DOHH2 (cell line): ENCODE data around the gene STX17.

Source experiments
- H3F3A ChIP-seq: fragments of 200-600 bp; sonication (generic), shearing (Covaris generic); 2 replicates; pipeline ENCODE4 v1.6.0; 2016; ENCODE audit warnings: antibody characterized with exemption, mild to moderate bottlenecking; ENCODE audit not compliant: control insufficient read depth, insufficient read depth
- H3K27ac ChIP-seq: fragments of 200-600 bp; sonication (generic); 2 replicates; pipeline ENCODE4 v1.5.1; 2014; ENCODE audit warnings: low read depth, mild to moderate bottlenecking, low read length, moderate library complexity
- H3K27me3 ChIP-seq: fragments of 200-600 bp; sonication (generic); 2 replicates; pipeline ENCODE4 v1.6.1; 2014; ENCODE audit warnings: mild to moderate bottlenecking, low read length, mixed read lengths; ENCODE audit not compliant: control insufficient read depth
- H3K36me3 ChIP-seq: fragments of 200-600 bp; sonication (generic); 2 replicates; pipeline ENCODE4 v1.6.1; 2014; ENCODE audit warnings: mild to moderate bottlenecking, low read length, moderate library complexity, mixed read lengths; ENCODE audit not compliant: control insufficient read depth
- H3K4me1 ChIP-seq: fragments of 200-600 bp; sonication (generic); 2 replicates; pipeline ENCODE4 v1.6.1; 2014; ENCODE audit warnings: mild to moderate bottlenecking, low read length, mixed read lengths; ENCODE audit not compliant: control insufficient read depth
- H3K4me2 ChIP-seq: fragments of 200-600 bp; sonication (generic); 2 replicates; pipeline ENCODE4 v1.6.0; 2014; ENCODE audit warnings: mild to moderate bottlenecking, low read length, moderate library complexity
- H3K4me3 ChIP-seq: fragments of 200-600 bp; sonication (generic); 2 replicates; pipeline ENCODE4 v1.5.1; 2014; ENCODE audit warnings: mild to moderate bottlenecking, low read length, mixed read lengths
- H3K79me2 ChIP-seq: fragments of 200-600 bp; sonication (generic); 2 replicates; pipeline ENCODE4 v1.6.1; 2014; ENCODE audit warnings: mild to moderate bottlenecking, low read length, mixed read lengths; ENCODE audit not compliant: control insufficient read depth
- H3K9me2 ChIP-seq: fragments of 200-600 bp; sonication (generic); replicated peaks from 2 replicates; pipeline ENCODE4 v1.6.1; 2014; ENCODE audit warnings: mild to moderate bottlenecking, low read length, mixed read lengths; ENCODE audit not compliant: control insufficient read depth
- H3K9me3 ChIP-seq: fragments of 200-600 bp; sonication (generic); 2 replicates; pipeline ENCODE4 v1.6.1; 2014; ENCODE audit warnings: antibody characterized with exemption, low read length, mixed read lengths; ENCODE audit not compliant: control insufficient read depth, insufficient read depth
- H4K20me1 ChIP-seq: fragments of 200-600 bp; sonication (generic); 2 replicates; pipeline ENCODE4 v1.6.0; 2014; ENCODE audit warnings: low read depth, mild to moderate bottlenecking, antibody characterized with exemption, low read length, moderate library complexity; ENCODE audit not compliant: control insufficient read depth, insufficient read depth
- EZH2phosphoT487 ChIP-seq: fragments of 200-600 bp; sonication (generic); IDR thresholded peaks from 2 replicates; pipeline ENCODE4 v1.6.1; 2017; ENCODE audit warnings: borderline replicate concordance, mild to moderate bottlenecking, antibody characterized with exemption, low read length, moderate library complexity, mixed read lengths
- TF ChIP-seq, protein P1 (sequence below): fragments of 200-600 bp; sonication (generic); IDR thresholded peaks from one replicate; pipeline ENCODE4 v1.5.1; 2014; ENCODE audit warnings: antibody characterized with exemption, mild to moderate bottlenecking, low read depth, low read length; ENCODE audit not compliant: poor library complexity, severe bottlenecking

STX17 gene

DNA sequence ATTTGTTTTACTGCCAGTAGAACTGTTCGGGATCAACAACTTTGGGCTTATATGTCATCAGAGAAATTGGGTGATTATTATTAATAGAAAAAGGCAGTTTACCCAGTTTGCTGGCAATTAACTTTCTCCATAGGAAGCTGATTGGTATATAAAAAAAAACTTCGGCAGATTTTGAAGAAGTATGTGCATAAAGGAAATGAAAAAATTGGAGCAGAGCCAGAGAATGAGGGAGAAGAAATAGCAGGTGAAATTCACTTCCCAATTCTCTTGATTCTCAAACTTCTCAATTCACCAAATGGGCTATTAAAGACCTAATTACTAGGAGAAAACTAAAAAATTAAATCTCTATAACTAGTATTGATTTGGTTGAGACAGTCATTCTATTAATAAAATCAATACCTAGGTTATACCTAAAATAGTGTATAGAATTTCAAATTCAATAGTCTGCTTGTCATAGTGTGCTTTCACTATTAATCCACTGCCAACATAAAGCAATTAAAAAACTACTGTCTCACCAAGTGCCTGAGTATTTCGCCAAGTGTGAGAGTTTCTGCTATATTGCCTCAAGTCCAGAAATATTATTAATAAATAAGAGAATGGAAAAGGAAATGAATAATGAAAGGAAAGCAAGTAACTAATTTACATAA lies 47.5 kb downstream of the STX17 start:
- Histone ChIP-seq H3F3A (no peaks in the 10 kb centered on the region), H3K36me3 (no peaks in the 10 kb centered on the region; the same call in 1 of the 2 replicates), H4K20me1 (no peaks in the 10 kb centered on the region), H3K4me2 (no peak overlapping the region), H3K9me3 (no peaks in the 10 kb centered on the region), H3K79me2 (no peaks in the 10 kb centered on the region), H3K27ac (no peak overlapping the region), H3K9me2 (no peaks in the 10 kb centered on the region), H3K4me3 (no peak overlapping the region), H3K4me1 (no peaks in the 10 kb centered on the region), H3K27me3 (no peaks in the 10 kb centered on the region)
- TF ChIP-seq EZH2phosphoT487, result no peak
- TF ChIP-seq, protein P1, sequence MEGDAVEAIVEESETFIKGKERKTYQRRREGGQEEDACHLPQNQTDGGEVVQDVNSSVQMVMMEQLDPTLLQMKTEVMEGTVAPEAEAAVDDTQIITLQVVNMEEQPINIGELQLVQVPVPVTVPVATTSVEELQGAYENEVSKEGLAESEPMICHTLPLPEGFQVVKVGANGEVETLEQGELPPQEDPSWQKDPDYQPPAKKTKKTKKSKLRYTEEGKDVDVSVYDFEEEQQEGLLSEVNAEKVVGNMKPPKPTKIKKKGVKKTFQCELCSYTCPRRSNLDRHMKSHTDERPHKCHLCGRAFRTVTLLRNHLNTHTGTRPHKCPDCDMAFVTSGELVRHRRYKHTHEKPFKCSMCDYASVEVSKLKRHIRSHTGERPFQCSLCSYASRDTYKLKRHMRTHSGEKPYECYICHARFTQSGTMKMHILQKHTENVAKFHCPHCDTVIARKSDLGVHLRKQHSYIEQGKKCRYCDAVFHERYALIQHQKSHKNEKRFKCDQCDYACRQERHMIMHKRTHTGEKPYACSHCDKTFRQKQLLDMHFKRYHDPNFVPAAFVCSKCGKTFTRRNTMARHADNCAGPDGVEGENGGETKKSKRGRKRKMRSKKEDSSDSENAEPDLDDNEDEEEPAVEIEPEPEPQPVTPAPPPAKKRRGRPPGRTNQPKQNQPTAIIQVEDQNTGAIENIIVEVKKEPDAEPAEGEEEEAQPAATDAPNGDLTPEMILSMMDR, result no peak

DNA sequence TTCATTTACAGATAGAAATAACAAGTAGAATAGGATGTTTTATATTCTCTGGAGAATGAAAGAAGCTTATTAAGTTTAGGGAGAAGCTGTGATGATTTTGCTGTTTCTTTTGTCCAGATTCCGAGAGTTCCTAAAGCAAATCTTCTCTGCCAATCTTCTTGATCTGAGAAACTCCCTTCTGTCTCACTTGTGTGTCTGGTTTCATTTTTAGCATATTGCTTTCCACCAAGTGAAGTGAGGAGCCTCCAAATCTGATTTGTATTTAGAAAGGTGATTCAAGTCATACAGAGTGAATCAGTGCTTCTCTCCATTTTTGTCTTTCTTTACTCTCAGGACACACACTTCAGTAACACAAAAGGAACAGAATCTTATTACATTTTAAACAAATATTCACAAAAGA lies 48.4 kb downstream of the STX17 start:
- no peaks in the 10 kb centered on the region for H3K27me3 ChIP-seq
- H4K20me1 ChIP-seq, result no peaks in the 10 kb centered on the region
- H3K36me3 ChIP-seq, result no peaks in the 10 kb centered on the region; the same call in 1 of the 2 replicates
- no peaks in the 10 kb centered on the region for H3K9me3 ChIP-seq
- H3K9me2 ChIP-seq, result no peaks in the 10 kb centered on the region
- H3K4me1 ChIP-seq, result no peaks in the 10 kb centered on the region
- no peaks in the 10 kb centered on the region for H3K79me2 ChIP-seq
- no peak for TF ChIP-seq EZH2phosphoT487
- TF ChIP-seq, protein P1, result no peak
- H3K27ac ChIP-seq, result no peak overlapping the region
- no peak overlapping the region for H3K4me2 ChIP-seq
- no peaks in the 10 kb centered on the region for H3F3A ChIP-seq
- H3K4me3 ChIP-seq, result no peak overlapping the region

DNA sequence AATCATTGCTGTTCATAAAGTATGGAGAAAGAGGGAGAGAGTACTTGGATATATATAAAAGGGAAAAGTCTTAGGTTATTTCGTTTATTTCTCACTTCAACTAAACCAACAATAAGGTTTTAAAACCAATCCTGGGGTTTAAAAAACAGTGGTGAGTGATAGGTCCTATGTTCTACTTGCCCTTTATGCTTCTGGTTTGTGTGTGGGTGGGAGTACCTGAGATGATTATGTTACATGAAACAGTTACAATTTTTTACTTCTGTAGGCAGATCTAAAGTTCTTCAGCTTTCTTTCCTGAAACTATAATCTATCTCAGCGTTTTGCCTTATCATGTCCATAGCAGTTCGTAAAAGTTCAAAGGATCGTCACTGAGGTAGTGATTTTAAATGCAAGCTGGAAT lies 49.2 kb downstream of the STX17 start:
- H3K9me2 ChIP-seq, result no peaks in the 10 kb centered on the region
- no peaks in the 10 kb centered on the region for H3K4me1 ChIP-seq
- no peak overlapping the region for H3K4me2 ChIP-seq
- no peaks in the 10 kb centered on the region for H3K9me3 ChIP-seq
- H3F3A ChIP-seq, result no peaks in the 10 kb centered on the region
- no peaks in the 10 kb centered on the region; the same call in 1 of the 2 replicates for H3K36me3 ChIP-seq
- H4K20me1 ChIP-seq, result no peaks in the 10 kb centered on the region
- no peaks in the 10 kb centered on the region for H3K79me2 ChIP-seq
- no peak for TF ChIP-seq EZH2phosphoT487
- TF ChIP-seq, protein P1, result no peak
- H3K27ac ChIP-seq, result no peak overlapping the region
- no peaks in the 10 kb centered on the region for H3K27me3 ChIP-seq
- no peak overlapping the region for H3K4me3 ChIP-seq
